ENCODE measurements around the gene NHP2.
A peak's percentile ranks its signal among the peaks of the same experiment; 100 is the strongest.
"Not testable (repeated sequence)": the region's sequence is repeated elsewhere in the genome, so short reads cannot be mapped to it uniquely, and the experiment has no call there.

The NHP2 gene

DNA sequence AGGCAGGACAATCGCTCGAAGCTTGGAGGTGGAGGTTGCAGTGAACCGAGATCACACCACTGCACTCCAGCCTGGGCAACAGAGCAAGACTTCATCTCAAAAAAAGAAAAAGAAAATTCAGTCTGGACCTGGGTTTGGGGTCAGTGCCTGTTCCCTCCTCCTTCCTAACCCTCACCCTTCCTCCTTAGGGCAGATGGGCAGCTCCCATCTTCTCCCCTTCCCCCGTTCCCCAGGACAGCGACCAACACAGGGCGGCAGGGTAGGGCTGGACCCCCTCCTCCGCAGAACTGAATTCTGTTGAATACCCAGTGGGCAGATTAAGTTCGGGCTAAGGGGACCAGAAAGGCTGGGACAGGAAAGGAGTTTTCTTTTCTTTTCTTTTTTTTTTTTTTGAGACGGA, 24.4 kb downstream of the NHP2 start:
- DNase-seq, result no peak

DNA sequence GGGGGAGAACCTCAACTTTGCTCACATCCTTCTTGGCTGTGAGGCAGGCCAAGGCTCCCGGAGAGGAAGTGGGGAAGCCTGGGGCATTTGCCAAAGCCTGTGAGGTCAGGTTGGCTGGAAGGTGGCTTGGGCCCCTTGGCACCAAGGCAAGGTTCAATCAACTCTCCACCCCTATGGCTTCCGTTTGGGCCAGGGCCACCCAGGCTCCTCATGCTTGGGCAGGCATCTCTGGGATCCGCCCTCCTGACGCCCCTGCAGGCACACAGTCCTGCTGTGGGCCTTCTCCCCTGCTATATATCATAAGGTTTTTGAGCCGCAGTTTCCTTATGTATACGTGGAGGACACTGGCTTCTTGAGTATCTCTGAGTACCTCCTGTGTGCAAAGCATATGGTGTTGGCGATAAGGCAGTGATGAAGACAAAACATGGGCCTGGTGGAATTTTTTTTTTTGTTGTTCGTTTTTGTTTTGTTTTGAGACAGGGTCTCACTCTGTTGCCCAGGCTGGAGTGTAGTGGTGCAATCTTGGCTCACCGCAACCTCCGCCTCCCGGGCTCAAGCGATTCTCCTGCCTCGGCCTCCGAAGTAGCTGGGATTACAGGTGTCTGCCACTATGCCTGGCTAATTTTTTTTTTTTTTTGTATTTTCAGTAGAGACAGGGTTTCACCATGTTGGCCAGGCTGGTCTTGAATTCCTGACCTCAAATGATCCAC, 26.2 kb downstream of the NHP2 start:
- not testable (repeated sequence) for DNase-seq

DNA sequence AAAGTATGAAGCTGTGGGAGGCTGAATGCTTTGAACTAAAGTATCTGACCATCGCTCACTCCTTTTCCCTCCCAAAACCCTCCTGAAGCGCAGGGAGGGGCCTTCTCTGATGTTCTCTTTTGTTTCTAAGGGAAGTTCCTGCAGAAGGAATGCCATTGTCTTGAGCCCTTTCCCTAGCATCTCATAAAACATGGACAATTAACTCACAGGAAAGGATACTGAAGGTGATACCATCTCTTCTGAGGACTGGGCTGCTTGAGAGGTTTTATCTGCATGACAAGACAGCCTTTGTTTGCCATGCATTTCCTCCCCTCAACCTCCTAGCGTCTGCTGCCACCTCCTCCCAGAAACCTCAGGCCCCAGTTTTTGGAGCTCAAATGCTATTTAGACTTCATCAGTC, 27.1 kb downstream of the NHP2 start:
- no peak for DNase-seq

DNA sequence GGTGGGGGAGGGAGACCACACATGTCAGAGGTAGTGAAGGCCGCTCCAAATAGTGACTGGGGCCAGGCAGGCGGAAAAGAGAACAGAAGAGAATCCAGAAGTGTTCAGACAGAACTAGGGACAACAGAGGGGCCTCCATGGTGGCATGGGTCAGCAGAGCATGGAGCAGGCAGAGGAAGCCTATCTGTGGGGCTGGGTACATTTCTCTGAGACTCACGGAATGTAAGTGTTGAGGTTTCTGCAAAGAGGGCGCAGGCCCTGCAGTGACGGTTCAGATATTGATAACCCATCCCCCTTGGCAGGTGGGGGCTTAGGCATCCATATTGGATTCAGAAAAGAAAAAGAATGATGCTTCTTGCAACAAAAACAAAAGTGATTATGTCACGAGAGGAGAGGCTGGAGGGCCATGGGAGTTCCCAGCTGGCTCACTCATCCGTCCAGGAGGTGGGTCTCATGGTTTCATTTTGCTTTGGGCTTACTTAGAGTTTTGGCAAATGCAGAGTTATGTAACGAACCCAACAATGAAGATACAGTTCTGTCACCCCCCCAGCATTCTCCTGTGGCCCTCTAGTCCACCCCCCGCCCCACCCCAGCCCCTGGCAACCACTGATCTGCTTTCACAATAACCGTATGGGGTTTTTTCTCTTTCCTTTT, 28.3 kb downstream of the NHP2 start:
- DNase-seq, result no peak

DNA sequence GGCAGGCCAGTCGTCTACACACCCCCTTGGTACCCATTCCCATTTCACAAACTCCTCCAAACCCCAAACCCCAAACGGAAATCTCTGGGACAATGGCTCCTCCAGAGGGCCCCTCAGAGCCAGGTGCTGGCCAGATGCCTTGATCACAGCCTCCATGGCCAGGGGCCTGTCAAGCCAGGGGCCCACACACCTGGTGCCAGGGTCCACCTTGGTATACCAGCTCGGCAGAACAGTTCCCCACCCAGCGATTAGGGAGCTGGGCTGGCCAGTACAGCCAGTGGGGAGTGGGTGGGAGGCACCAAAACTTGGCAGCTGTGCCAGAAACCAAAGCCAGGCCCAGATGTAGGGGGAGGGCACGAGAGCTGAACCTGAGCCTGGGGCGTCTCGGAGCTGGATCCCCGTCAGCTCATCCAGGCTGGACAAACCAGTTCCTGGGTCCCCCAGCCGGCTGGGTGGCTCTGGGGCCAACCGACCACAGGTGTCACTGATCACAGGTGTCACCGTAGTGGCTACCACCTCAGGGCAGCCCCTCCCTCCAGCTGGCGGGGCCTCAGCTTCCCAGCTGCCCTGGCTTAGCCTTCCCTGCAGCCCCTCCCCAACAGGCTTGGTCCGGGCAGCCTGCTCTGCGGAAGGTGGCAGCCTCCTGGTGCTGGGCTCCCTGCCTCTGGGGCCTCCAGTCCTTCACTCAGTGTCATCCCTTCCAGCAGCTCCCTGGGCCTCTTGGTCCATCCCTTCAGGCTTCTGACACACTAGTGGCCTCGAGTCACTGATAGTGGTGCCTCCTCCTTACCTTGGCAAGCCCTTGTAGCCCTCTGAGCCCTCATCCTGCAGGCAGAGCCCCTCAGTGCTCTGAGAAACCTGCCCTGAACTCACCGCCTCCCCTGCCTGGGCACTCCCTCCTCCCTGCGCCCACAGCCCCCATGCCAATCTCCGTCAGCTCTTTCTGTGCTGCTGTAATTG, 29.4 kb downstream of the NHP2 start:
- no peak for DNase-seq

DNA sequence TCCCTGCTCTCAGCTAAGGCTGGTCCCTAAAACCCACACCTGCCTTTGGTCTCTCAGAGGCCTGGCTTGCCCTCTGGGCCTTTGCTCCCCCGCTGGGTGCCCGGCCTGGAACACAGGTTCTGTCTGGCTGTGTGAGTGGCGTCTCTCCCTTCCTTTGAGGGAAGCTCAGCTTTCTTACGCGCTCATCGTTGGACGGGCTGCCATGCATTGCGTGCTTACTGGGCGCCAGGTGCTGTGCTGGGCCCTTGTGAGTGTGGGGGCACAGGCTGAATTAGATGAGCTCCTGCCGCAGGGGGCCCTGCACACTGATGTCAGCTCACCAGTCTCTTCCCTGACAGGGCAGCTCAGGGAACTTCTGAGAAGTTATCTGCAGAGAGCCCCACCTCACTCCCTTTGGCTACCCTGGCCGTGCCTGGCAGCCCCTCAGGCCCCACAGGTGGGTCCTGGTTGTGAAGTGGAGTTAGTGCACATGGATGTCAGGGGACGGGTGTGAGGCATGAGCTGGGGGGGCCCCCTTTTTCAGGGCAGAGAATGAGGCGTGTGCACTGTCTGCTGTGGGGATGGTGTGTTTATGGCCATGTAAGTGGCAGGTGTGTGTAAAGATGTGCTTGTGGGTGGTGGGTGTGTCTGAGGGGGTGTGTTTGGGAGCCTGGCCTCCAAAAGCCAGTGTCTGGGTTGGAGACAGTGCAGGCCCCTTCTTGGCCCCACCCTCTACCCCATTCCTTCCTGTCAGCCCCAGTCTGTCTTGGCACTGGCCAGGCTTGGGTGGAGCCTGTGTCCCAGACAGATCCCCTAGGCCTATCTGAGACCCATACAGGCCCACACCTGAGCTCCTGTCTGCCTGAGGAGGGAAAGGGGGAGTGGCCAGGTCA, 30.4 kb downstream of the NHP2 start:
- no peak for DNase-seq

DNA sequence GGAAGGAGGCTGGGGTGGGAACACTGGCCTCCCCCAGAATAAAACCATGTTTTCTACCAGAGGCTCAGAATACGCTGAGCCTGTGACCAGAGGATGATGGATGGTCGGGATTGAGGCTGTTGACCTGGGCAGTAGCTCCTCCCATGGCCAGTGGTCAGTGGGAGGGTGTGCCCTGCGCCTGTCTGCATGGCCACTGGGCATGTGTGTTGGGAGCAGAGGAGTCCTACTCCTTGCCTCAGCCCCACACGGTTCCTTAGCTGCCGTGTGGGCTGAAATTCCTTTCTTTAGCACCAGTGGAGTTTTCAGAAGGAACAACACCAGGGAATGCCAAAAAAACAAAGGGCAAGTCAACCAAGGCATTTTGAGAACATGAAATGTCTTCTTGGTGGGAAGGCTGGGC, 31.3 kb downstream of the NHP2 start:
- no peak for DNase-seq

DNA sequence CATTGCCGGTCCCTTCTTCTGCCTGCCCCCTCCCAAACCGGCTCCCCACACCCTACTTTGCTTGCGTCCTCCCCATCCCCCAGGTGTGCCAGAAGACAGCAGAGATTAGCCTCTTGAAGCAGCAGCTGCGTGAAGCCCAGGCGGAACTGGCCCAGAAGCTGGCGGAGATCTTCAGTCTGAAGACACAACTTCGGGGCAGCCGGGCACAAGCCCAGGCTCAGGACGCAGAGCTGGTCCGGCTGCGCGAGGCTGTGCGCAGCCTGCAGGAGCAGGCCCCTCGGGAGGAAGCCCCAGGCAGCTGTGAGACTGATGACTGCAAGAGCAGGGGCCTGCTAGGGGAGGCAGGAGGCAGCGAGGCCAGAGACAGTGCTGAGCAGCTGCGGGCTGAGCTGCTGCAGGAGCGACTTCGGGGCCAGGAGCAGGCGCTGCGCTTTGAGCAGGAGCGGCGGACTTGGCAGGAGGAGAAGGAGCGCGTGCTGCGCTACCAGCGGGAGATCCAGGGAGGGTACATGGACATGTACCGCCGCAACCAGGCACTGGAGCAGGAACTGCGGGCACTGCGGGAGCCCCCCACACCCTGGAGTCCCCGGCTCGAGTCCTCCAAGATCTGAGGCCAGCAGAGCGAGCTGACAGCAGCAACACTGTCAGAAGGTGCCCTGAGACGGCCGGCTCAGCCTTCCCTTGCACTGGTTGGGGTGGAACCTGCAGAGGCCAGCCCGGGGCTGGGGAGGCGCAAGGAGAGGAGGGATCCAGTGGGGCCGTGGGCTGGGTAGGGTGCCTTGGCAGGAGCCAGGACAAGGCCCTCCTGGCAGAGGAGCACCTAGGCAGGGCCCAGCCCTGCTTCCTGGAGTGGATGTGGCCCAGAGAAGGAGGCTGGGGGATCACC, 32.1 kb downstream of the NHP2 start:
- DNase-seq, result no peak

DNA sequence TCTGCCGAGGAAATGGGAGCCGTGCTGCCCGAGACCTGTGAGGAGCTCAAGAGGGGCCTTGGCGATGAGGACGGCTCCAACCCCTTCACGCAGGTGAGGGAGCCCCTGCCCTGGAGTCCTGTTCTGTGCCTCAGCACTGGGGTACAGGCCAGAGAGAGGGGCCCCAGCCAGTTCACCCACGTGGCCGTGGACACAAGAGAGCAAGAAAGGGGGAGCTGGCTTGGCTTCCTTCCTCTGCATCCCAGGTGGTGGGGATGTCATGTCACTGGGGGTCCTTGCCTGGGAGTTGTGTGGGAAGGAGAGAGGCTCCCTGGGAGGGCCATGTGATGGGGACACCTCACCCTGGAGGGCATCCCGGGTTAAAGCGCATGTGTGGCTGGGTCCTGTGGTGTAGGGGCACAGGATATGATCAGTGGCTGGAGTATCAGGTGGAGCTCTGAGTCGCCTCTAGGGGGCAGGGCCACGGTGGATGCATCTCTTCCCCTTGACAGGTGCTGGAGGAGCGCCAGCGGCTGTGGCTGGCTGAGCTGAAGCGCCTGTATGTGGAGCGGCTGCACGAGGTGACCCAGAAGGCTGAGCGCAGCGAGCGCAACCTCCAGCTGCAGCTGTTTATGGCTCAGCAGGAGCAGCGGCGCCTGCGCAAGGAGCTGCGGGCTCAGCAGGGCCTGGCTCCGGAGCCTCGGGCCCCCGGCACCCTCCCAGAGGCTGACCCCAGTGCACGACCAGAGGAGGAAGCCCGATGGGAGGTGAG, 32.9 kb downstream of the NHP2 start:
- peak; percentile 81 for DNase-seq

DNA sequence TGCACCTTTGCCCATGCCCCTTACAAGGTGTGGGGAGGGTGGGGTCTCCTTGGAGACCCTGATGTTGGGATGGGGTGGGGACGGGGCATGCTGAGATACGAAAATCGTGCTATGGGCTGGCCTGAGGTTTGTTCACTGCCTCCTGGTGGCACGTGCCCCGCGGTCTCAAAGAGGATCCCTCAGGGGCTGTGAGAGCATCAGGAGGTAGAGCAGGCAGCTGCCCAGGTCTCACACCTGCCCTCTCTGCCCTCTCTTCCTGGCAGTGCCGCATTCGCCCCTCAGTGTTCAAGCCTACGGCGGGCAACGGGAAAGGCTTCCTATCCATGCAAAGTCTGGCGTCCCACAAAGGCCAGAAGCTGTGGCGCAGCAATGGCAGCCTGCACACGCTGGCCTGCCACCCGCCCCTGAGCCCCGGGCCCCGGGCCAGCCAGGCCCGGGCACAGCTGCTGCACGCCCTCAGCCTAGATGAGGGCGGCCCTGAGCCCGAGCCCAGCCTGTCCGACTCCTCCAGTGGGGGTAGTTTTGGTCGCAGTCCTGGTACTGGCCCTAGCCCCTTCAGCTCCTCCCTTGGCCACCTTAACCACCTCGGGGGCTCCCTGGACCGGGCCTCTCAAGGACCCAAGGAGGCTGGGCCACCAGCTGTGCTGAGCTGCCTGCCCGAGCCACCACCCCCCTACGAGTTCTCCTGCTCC, 33.6 kb downstream of the NHP2 start:
- DNase-seq, result no peak

DNA sequence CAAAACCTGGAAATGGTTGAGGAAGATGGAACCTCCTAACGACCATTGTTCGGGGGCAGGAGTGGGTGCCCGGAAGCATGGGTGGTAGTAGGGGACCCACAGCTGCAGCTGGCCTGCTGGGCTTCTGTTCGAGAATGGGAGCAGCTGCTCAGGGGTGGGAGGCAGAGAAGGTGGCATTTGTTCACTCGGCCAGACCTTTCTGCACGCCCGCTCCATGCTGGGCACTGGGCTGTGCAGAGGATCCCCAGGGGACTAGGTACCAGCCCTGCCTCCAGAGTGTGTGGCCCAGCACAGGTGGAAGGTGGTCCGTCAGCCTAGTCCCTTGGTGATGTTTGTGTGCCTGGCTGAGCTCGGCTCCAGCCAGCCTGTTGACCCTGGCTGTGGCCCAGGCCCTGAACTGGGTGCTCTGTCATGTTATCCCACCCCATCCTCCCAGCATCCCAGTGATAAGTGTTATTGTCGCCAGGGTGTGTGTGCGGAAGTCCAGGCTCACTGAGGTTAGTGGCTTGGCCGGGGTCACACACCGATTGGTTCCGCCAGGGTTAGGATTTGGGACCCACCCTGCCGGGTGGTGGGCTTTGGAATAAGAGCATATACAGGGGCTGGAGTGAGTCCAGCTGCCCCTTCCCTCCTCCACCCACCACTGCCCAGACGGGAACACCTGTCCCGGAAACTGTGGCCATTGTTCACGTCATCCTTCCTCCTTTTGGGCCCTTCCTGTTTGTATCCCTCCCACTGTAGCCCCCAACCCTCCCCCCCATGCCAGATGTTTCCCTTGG, 35.6 kb downstream of the NHP2 start:
- no peak for DNase-seq

DNA sequence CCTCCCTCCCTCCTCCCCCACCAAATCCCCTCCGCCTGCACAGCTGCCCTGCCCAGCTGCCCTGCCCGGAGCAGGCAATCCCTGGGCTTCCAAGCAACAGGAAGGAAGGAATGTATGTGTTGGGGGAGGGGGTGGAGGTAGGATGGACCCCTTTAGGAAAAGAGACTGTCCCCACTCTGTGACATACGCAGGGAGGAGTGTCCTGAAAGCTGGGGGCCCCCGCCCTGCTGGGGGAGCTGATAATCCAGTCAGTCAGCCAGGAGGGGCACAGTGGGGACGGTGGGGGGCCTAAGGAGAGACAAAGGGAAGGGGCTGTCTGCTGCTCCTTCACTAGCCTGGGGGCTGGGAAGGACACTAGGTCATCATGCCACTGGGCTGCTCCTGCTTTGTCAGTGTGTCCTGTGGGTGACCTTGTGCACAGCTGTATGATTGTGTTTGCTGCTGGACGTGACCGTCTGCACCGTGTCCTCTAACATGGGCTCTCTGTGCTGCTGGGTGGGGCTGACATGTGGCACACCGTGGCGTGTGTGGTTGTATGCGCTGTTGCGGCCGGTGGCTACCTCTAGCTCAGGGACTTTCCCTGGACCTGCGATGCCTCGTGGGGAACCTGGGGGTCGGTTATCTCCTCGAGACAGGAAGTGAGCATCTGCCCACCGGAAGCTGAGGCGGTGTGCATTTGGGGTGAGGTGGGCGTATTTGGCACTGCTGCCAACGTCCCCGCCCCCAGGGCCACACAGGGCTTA, 37.4 kb downstream of the NHP2 start:
- no peak for DNase-seq

DNA sequence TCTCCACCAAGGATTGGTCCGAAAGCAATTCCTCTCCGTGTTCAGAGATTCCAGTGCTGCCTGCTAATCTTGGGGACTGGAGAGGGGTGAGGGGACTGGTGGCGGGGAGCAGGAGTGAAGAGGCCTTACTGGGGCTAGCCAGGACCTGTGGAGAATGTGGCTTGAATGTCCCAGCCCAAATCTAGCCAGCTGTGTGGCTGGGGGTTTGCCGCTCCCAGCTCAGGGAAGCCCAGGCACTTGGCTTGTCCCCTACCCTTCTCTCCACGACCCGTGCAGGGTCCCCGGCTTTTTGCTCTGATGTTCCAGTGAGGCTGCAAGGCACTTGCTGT, 37.9 kb downstream of the NHP2 start:
- DNase-seq, result no peak

DNA sequence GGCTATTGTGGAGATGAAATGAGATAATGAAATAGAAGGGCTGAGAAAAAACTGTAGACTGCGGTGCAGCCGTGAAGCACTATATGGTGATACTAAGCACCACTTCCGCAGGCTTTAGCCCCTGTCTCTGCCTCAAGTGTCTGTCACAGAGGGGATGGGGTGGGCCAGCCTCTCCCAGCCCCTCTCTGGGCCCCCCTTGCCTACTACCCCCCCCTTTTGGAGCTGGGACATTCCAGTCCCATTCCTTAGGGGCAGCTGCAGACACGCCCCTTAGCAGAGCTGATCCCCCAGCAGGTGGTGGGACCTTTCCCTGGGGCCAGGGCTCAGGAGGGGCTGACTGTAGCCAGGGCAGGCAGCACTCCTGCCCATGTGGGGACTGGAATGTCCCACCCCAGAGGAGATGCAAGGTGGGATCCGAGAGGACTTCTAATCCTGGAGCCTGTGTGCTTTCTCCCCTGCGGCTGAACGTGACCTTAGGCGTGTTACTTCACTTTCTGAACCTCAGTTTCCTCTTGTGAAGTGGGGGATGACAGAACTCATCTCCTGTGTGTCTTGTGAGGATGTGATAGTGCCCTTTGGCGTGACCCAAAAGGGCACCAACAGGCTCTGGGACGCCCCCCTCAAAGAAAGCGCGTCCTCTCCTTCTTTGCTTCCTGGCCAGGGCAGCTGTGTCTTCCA, 38.4 kb downstream of the NHP2 start:
- DNase-seq, result no peak

DNA sequence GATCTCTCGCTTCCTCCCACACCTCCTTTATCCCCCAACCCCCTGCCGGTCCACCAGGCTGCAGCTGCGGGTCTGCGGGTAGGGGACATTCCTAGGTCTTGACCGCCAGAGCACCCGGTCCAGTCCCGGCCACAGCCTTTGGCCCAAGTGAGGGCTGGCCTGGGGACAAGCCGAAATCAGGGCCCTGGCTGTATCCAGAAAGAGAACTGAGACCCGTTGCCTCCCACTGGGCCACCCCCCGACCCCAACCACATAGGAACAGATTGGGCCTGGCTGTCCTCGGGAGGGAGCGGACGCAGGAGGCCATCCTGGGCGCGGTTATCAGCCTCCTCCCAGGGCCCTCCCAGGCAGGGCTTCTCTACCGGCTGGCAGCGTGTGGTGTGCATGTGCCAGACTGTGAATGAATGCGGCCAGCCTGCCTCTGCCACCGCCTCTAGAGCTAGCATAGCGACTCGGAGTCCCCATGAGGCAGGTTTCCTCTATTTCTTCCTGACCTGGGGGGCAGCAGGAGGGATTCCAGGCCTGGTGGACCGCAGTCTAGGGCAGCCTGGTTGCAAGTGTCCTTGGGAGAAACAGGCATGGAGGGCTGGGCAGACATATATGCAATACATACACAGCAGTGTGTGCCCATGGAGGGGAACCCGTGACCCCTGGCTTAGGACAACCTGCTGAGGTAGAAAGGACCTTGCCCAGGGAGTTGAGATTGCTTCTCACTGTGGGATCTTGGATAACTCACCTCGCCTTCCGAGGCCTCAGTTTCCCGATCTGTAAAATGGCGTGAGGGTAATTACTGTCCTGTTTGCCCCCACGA, 39.2 kb downstream of the NHP2 start:
- DNase-seq, result no peak

DNA sequence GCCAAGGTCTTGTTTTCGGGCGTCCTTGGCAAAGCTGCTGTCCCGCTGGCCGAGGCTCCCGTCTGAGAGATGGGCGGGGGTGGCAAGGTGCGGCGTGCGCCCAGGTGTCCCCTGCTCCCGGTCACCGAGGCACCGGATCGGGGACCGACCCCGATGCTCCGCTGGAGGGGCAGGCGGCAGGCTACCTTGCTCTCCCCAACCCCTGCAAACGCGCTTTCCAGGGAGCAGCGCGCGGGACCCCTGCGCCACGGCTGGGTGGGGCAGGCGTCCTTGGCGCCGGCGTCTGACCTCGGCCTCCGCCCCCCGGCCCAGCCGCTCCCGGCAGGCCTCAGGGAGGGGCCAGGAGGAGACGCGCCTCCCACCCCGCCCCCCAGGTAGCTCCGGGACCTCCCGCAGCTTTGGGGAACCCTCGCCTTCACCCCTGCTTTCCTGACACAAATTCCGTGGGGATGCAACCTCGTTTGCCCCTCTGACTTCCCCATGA, 39.8 kb downstream of the NHP2 start:
- no peak for DNase-seq

DNA sequence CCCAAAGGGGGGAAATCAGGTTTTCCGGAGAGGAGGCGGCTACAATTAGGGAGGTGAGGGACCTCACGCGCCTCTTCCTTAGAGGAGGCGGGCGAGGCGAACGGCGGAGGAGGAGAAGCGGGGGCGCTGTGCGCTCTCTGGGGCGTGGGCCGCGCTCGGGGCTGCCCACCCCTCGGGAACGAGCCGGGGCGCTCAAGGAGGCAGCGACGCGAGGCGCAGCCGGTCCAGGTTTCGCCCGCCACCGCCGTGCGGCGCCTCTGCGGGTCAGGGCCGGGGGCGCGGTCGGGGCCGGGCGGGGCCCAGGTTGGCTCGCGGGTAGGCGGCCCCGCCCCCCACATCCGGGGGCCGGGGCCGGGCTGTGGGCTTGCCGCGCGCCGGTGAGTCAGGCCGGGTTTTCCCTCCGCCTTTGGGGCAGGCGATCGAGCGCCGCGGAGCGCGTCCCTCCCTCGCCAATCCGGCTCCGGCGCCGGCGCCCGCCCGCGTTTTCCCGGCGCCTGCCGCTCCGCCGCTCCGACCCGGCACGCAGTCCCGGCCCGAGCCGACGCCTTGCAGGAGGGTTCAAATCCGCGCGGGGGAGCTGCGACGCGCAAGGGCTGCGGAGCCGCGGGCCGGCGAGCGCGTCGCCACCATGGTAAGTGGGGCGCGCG, 40.4 kb downstream of the NHP2 start, which contains the start of gene N4BP3:
N4BP3 (plus strand) TSS at position 392 of the 647 bp plus-strand sequence. CDS start 6,052 bp downstream, outside the sequence.
- DNase-seq, result no peak

Data from DMS 273 treated with DMSO at 0.1 percent for 48 hours (cell line).